Measurements from ENCODE around the gene GNPTAB. TPM values are rescaled to one million over a fixed set of nuclear protein-coding genes. Genes with fewer than 3 reads are reported as not detected.
A peak's percentile ranks its signal among the peaks of the same experiment; 100 is the strongest.

Gene GNPTAB
- total and polyA plus RNA-seq, 2 of the 13 experiments (the other 11 are each of a cell fraction or from before 2014, with no cell fraction given), result 13.6 to 19.4 TPM

GRCh38 chr12:101866615-101867373 is 36.0 kb upstream of the GNPTAB start:
- Histone ChIP-seq H3K9me3 (ENCODE audit: low read length) (peaks cover 11% of the 10 kb centered on the region; the same call in 1 of the 2 replicates), H3K4me1 (ENCODE audit: insufficient read depth, low read length) (peaks cover 32% of the 10 kb centered on the region), H3K4me3 (replicated peaks in 1 of 3; ENCODE audit: insufficient read depth in 1 of 3, low read depth in 2 of 3, low read length in 3 of 3) (peak overlapping the region; percentile 19 to 53 (median 35); a peak in 3 of 6 replicates), H4K20me1 (ENCODE audit: insufficient read depth, low read length) (no peaks in the 10 kb centered on the region), H3K27me3 (ENCODE audit: control insufficient read depth in 1 of 2, insufficient read depth in 2 of 2, low read length in 2 of 2) (peaks cover 0 to 1% of the 10 kb centered on the region in 2 experiments; a peak in 2 of 5 replicates), H3K79me2 (ENCODE audit: insufficient read depth, low read length) (no peaks in the 10 kb centered on the region), H3K9ac (ENCODE audit: insufficient read depth, low read depth, low read length) (no peak overlapping the region), H3K4me2 (ENCODE audit: low read depth, low read length) (peak overlapping the region; percentile 72), H3K27ac (ENCODE audit: extremely low read length, insufficient read depth, low read length) (no peak overlapping the region), H2AFZ (ENCODE audit: low read length) (peak overlapping the region; percentile 51), H3K36me3 (replicated peaks in 1 of 2; ENCODE audit: control insufficient read depth in 1 of 2, insufficient read depth in 2 of 2, low read length in 2 of 2) (no peaks in the 10 kb centered on the region)
- 10% methylated on average over 13 of the region's 13 CpGs for WGBS (ENCODE audit: low lambda C conversion rate)
- ATAC-seq, result peak; percentile 87
- no peak for DNase-seq (ENCODE audit: low spot score)
- CTCF ChIA-PET (ENCODE audit: low intra/inter-chr PET ratio, low total read pairs), result no interaction called here
- in situ Hi-C loops (cut with HindIII; ENCODE audit: extremely low pct_ligation_motif_present, low pct_unique_long_range_greater_than_20kb), result no loop called here
- intact Hi-C loops (cut with micrococcal nuclease; ENCODE audit: unreplicated experiment), result no loop called here
- no peak for FAIRE-seq
- BruUV-seq (replicated peaks), result no TSS peak
- POLR2A ChIA-PET, result interaction anchor here (1.8 kb wide), 1 partner anchor 11 kb away, joined by 6 read pairs; the partner anchor contains the start of gene DRAM1
- TF ChIP-seq SMARCE1 (IDR thresholded peaks at IDR 0.05; ENCODE audit: borderline replicate concordance) (no peak), ZNF772 (CRISPR knock-in tag; IDR thresholded peaks at IDR 0.05) (0 out of 2 replicates have a peak, but pooled peaks have one; percentile 32), MNT (IDR thresholded peaks at IDR 0.05) (no peak), MXI1 (IDR thresholded peaks at IDR 0.05; ENCODE audit: borderline replicate concordance, low read depth, low read length) (no peak), ATAD3A (CRISPR knock-in tag; IDR thresholded peaks at IDR 0.05) (no peak), ARNT (IDR thresholded peaks at IDR 0.05) (no peak), ZBTB14 (CRISPR knock-in tag; IDR thresholded peaks at IDR 0.05) (no peak), FOXO1 (CRISPR knock-in tag; IDR thresholded peaks at IDR 0.05) (no peak), JUNB (CRISPR knock-in tag; IDR thresholded peaks at IDR 0.05; ENCODE audit: borderline replicate concordance) (no peak), ZNF770 (CRISPR knock-in tag; IDR thresholded peaks at IDR 0.05) (no peak), ZNF563 (CRISPR knock-in tag; IDR thresholded peaks at IDR 0.05) (no peak), AKNA (CRISPR knock-in tag; IDR thresholded peaks at IDR 0.05; ENCODE audit: borderline replicate concordance) (no peak), POLR2AphosphoS2 (IDR thresholded peaks at IDR 0.05; ENCODE audit: low read depth, low read length) (no peak), ZNF777 (CRISPR knock-in tag; IDR thresholded peaks at IDR 0.05) (no peak), SSRP1 (CRISPR knock-in tag; IDR thresholded peaks at IDR 0.05) (no peak)
